HL-60 (cell line): Measurements from ENCODE around the gene ROR1.
"Not testable (repeated sequence)": the region's sequence is repeated elsewhere in the genome, so short reads cannot be mapped to it uniquely, and the experiment has no call there.

Experiments used
- DNase-seq, 2 experiments: peaks; one replicate each; pipeline ENCODE4 v3.0.0-alpha.2; 2010 to 2020; ENCODE audit warnings: low read depth in 1 of 2, low spot score in 1 of 2
- H3K27ac ChIP-seq: fragments of 250-450 bp; sonication (Bioruptor Pico); replicated peaks from 2 replicates; pipeline ENCODE4 v1.5.1; 2020; ENCODE audit warnings: mild to moderate bottlenecking, moderate library complexity
- H3K27me3 ChIP-seq: fragments of 250-450 bp; sonication (Bioruptor Pico); 2 replicates; pipeline ENCODE4 v1.5.1; 2021; ENCODE audit warnings: mild to moderate bottlenecking, moderate library complexity; ENCODE audit not compliant: insufficient read depth, poor library complexity, severe bottlenecking
- H3K4me3 ChIP-seq: replicated peaks from 2 replicates; pipeline ENCODE4 v1.5.1; 2011; ENCODE audit warnings: mild to moderate bottlenecking, control low read depth, low read length; ENCODE audit not compliant: insufficient read depth
- CTCF ChIP-seq: IDR thresholded peaks from one replicate; pipeline ENCODE4 v1.5.1; 2011; ENCODE audit warnings: low read length, control low read depth, inconsistent platforms; ENCODE audit not compliant: insufficient read depth
- GABPA ChIP-seq: IDR thresholded peaks from 2 replicates; pipeline ENCODE4 v1.6.1; 2012; ENCODE audit warnings: low read depth
- POLR2AphosphoS5 ChIP-seq: IDR thresholded peaks from 2 replicates; pipeline ENCODE4 v1.6.1; 2012; ENCODE audit warnings: low read depth
- REST ChIP-seq: IDR thresholded peaks from 2 replicates; pipeline ENCODE4 v1.6.1; 2012; ENCODE audit warnings: low read depth; ENCODE audit not compliant: insufficient replicate concordance
- SPI1 ChIP-seq: IDR thresholded peaks from 2 replicates; pipeline ENCODE4 v1.6.1; 2012; ENCODE audit warnings: low read depth, mild to moderate bottlenecking, borderline replicate concordance

ROR1 gene

GRCh38 chr1:63825111-63825510 lies 51.3 kb downstream of the ROR1 start:
- Histone ChIP-seq H3K27ac (no peak overlapping the region), H3K4me3 (no peak overlapping the region), H3K27me3 (no peaks in the 10 kb centered on the region)
- DNase-seq, result no peak
- TF ChIP-seq SPI1 (no peak), GABPA (no peak), POLR2AphosphoS5 (no peak), CTCF (no peak), REST (no peak)

- H3K27me3 ChIP-seq, H3K27ac ChIP-seq, DNase-seq, H3K4me3 ChIP-seq: not testable (repeated sequence)
These were observed 52.5 kb downstream of the ROR1 start for GRCh38 chr1:63826246-63826861.

GRCh38 chr1:63827411-63828321 lies 53.8 kb downstream of the ROR1 start:
- H3K27ac ChIP-seq, result no peak overlapping the region
- H3K4me3 ChIP-seq, result no peak overlapping the region

More at GRCh38 chr1:63827411-63828321, 53.8 kb downstream of the ROR1 start:
- H3K27me3 ChIP-seq, result no peaks in the 10 kb centered on the region
- no peak for TF ChIP-seq REST
- no peak for TF ChIP-seq GABPA
- TF ChIP-seq CTCF, result no peak
- no peak for TF ChIP-seq POLR2AphosphoS5
- no peak for TF ChIP-seq SPI1
- DNase-seq, result no peak
